Neural progenitor cell (in vitro differentiated cells): ENCODE measurements around the gene TRAPPC2.

Experiments
- CTCF ChIP-seq: fragments of 200-600 bp; sonication (generic); IDR thresholded peaks from 2 replicates; pipeline ENCODE4 v1.5.1; 2017; ENCODE audit warnings: antibody characterized with exemption, mild to moderate bottlenecking
- EZH2 ChIP-seq: fragments of 200-600 bp; sonication (generic); IDR thresholded peaks from 2 replicates; pipeline ENCODE4 v1.6.1; 2017; ENCODE audit warnings: antibody characterized with exemption, mild to moderate bottlenecking, moderate library complexity
- EZH2phosphoT487 ChIP-seq: fragments of 200-600 bp; sonication (generic); IDR thresholded peaks from 2 replicates; pipeline ENCODE4 v1.6.1; 2017; ENCODE audit warnings: antibody characterized with exemption

DNA sequence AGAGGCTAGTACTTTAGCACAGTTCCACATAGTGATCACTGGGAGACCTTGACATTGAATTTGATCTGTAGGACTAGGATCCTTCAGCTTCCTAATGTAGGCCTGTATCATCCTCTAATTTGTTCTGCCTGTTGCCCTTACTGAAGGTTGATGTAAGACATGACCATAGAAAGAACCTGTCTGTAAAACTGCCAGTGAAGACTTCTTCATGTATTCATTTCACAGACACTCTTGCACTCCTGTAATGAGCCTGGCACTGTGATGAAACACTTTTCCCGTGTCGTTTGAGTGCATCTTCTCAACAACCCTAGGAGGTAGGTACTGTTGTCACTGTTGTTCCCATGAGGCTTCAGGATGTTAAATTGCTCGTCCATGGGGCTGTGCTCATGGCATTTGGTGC lies 30.8 kb downstream of the TRAPPC2 start:
- TF ChIP-seq CTCF: no peak
- TF ChIP-seq EZH2: no peak
- no peak for TF ChIP-seq EZH2phosphoT487
